ENCODE measurements around the gene TPRN.

The TPRN gene

DNA sequence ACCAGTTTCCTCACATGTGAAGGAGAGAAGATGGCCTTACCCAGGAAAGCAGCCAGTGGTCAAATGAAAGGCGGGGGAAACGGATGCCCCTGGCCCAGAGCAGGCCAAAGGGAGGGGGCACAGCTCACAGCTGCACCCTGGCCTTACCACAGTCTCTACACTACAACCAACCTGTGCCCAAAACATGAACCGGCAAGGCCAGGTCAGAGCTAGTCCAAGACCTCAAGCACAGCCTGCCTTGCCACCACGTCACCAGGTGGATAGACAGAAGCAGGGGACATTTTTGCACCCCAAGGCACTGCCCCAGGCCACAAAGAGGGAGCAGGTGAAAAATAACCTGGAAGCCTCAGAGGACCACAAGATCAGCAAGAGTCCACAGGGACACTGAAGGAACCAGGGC, 57.1 kb downstream of the TPRN start:
- no peak for DNase-seq (ENCODE audit: low read depth in 2 of 2)

DNA sequence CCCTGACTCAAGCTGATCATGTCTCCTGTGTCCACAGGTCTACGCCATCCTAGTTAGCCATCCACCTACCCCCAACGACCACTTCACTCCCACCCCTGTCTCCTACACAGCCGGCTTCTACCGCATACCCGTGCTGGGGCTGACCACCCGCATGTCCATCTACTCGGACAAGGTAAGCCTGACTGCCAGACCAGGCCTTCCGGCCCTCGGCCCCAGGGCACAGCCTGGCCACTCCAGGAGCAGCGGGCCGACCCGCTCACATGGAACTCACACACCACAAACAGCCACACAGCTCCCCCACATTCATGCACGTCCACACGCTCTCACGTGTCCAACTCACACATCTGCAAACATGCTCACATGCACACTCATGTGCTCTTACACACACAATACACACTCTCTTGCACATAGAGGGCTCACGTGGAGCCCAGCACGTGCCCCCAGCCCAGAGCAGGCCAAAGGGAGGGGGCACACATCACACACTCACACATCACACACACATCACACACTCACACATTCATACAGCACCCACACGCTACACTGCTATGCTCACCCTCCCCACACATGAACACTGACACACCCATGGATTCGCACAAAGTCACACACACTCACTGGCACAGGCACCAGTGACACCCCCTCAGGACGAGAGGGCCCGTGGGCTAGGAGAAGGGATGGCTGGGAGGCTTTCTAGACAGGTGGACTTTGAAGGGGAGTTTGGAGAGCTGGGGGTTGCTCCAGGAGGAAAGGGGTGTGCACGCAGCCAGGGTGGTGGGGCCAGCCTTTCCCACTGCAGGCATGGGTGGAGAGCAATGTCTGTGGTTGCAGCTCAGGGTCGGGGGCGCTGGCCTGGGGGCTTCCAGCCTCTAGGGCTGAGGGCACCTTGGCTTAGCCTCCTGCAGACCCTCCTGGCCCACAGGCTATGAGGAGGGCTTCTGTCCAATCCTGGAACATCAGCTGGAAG, 58.3 kb downstream of the TPRN start:
- no peak for DNase-seq (ENCODE audit: low read depth in 2 of 2)

Data from activated CD8-positive, alpha-beta memory T cell treated with anti-CD3 and anti-CD28 coated beads for 4 hours (primary cell).